GM23338 (cell line): ENCODE data around the gene XYLT1. TPM values are rescaled to one million over a fixed set of nuclear protein-coding genes. Genes with fewer than 3 reads are reported as not detected.

Experiments used
- CREB1 ChIP-seq: fragments of 250-450 bp; sonication (Bioruptor Pico); IDR thresholded peaks from 2 replicates; pipeline ENCODE4 v1.5.0; 2020; ENCODE audit warnings: low read depth, mild to moderate bottlenecking, moderate library complexity
- CTCF ChIP-seq, 2 experiments: fragments of 200-600 bp in 1 of 2; sonication (generic) in 1 of 2; conservative IDR thresholded peaks; 2 replicates each; pipeline versions ENCODE4 v1.5.1 to v1.6.1; 2016 to 2017; ENCODE audit warnings: antibody characterized with exemption in 2 of 2, low read depth in 2 of 2, mild to moderate bottlenecking in 2 of 2, moderate library complexity in 1 of 2
- EZH2phosphoT487 ChIP-seq: fragments of 200-600 bp; sonication (generic); IDR thresholded peaks from one replicate; pipeline ENCODE4 v1.8.1; 2018; ENCODE audit warnings: antibody characterized with exemption; ENCODE audit not compliant: unreplicated experiment
- JUNB ChIP-seq: IDR thresholded peaks from one replicate; pipeline ENCODE4 v1.6.1; 2016; ENCODE audit warnings: antibody characterized with exemption; ENCODE audit not compliant: unreplicated experiment
- POLR2AphosphoS5 ChIP-seq: IDR thresholded peaks from 2 replicates; pipeline ENCODE4 v1.6.1; 2016; ENCODE audit warnings: antibody characterized with exemption, low read depth
- STAT1 ChIP-seq: IDR thresholded peaks from one replicate; pipeline ENCODE4 v1.6.1; 2016; ENCODE audit warnings: antibody characterized with exemption; ENCODE audit not compliant: unreplicated experiment
- ZNF114 ChIP-seq: fragments of 250-450 bp; sonication (Bioruptor Pico); IDR thresholded peaks from 2 replicates; pipeline ENCODE4 v1.5.0; 2020; ENCODE audit warnings: mild to moderate bottlenecking, moderate library complexity
- ZNF331 ChIP-seq: fragments of 250-450 bp; sonication (Bioruptor Pico); IDR thresholded peaks from 2 replicates; pipeline ENCODE4 v1.5.0; 2020; ENCODE audit warnings: low read depth, mild to moderate bottlenecking, moderate library complexity
- polyA plus RNA-seq: library from polyadenylated mRNA; unstranded; fragments of >200 nt; fragmentation: Nextera tagmentation; extraction: Ambion mirVana; gene quantifications from 2 replicates; pipeline ENCODE4 v1.2.1, GENCODE V29; 2016
- total RNA-seq: library from RNA; depleted of rRNA; stranded (reverse); fragments of >200 nt; shearing (Covaris generic); gene quantifications from 2 replicates; pipeline ENCODE4 v1.2.3, GENCODE V29; 2014
- TF ChIP-seq, protein P1 (sequence below): fragments of 250-450 bp; sonication (Bioruptor Pico); IDR thresholded peaks from 2 replicates; pipeline ENCODE4 v1.5.0; 2020; ENCODE audit warnings: mild to moderate bottlenecking, moderate library complexity
- TF ChIP-seq, protein P2 (sequence below): IDR thresholded peaks from 2 replicates; pipeline ENCODE4 v1.6.1; 2016; ENCODE audit warnings: antibody characterized with exemption

XYLT1 gene
- total and polyA plus RNA-seq, 2 experiments from 2014 or later, result 3.5 to 24.7 TPM

- TF ChIP-seq, protein P1, sequence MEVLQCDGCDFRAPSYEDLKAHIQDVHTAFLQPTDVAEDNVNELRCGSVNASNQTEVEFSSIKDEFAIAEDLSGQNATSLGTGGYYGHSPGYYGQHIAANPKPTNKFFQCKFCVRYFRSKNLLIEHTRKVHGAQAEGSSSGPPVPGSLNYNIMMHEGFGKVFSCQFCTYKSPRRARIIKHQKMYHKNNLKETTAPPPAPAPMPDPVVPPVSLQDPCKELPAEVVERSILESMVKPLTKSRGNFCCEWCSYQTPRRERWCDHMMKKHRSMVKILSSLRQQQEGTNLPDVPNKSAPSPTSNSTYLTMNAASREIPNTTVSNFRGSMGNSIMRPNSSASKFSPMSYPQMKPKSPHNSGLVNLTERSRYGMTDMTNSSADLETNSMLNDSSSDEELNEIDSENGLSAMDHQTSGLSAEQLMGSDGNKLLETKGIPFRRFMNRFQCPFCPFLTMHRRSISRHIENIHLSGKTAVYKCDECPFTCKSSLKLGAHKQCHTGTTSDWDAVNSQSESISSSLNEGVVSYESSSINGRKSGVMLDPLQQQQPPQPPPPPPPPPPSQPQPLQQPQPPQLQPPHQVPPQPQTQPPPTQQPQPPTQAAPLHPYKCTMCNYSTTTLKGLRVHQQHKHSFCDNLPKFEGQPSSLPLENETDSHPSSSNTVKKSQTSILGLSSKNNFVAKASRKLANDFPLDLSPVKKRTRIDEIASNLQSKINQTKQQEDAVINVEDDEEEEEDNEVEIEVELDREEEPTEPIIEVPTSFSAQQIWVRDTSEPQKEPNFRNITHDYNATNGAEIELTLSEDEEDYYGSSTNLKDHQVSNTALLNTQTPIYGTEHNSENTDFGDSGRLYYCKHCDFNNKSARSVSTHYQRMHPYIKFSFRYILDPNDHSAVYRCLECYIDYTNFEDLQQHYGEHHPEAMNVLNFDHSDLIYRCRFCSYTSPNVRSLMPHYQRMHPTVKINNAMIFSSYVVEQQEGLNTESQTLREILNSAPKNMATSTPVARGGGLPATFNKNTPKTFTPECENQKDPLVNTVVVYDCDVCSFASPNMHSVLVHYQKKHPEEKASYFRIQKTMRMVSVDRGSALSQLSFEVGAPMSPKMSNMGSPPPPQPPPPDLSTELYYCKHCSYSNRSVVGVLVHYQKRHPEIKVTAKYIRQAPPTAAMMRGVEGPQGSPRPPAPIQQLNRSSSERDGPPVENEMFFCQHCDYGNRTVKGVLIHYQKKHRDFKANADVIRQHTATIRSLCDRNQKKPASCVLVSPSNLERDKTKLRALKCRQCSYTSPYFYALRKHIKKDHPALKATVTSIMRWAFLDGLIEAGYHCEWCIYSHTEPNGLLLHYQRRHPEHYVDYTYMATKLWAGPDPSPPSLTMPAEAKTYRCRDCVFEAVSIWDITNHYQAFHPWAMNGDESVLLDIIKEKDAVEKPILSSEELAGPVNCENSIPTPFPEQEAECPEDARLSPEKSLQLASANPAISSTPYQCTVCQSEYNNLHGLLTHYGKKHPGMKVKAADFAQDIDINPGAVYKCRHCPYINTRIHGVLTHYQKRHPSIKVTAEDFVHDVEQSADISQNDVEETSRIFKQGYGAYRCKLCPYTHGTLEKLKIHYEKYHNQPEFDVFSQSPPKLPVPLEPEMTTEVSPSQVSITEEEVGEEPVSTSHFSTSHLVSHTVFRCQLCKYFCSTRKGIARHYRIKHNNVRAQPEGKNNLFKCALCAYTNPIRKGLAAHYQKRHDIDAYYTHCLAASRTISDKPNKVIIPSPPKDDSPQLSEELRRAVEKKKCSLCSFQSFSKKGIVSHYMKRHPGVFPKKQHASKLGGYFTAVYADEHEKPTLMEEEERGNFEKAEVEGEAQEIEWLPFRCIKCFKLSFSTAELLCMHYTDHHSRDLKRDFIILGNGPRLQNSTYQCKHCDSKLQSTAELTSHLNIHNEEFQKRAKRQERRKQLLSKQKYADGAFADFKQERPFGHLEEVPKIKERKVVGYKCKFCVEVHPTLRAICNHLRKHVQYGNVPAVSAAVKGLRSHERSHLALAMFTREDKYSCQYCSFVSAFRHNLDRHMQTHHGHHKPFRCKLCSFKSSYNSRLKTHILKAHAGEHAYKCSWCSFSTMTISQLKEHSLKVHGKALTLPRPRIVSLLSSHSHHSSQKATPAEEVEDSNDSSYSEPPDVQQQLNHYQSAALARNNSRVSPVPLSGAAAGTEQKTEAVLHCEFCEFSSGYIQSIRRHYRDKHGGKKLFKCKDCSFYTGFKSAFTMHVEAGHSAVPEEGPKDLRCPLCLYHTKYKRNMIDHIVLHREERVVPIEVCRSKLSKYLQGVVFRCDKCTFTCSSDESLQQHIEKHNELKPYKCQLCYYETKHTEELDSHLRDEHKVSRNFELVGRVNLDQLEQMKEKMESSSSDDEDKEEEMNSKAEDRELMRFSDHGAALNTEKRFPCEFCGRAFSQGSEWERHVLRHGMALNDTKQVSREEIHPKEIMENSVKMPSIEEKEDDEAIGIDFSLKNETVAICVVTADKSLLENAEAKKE (CRISPR knock-in tag), result no peak
- TF ChIP-seq STAT1, result no peak
- TF ChIP-seq CTCF (conservative IDR thresholded peaks at IDR 0.05; ENCODE audit: low read depth in 2 of 2), result no peak
- TF ChIP-seq ZNF114 (CRISPR knock-in tag), result no peak
- no peak for TF ChIP-seq EZH2phosphoT487
- no peak for TF ChIP-seq POLR2AphosphoS5
- no peak for TF ChIP-seq JUNB
- no peak for TF ChIP-seq ZNF331 (CRISPR knock-in tag)
- TF ChIP-seq CREB1 (CRISPR knock-in tag), result no peak
- TF ChIP-seq, protein P2, sequence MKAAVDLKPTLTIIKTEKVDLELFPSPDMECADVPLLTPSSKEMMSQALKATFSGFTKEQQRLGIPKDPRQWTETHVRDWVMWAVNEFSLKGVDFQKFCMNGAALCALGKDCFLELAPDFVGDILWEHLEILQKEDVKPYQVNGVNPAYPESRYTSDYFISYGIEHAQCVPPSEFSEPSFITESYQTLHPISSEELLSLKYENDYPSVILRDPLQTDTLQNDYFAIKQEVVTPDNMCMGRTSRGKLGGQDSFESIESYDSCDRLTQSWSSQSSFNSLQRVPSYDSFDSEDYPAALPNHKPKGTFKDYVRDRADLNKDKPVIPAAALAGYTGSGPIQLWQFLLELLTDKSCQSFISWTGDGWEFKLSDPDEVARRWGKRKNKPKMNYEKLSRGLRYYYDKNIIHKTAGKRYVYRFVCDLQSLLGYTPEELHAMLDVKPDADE, result no peak
Observed at GRCh38 chr16:17358355-17358754, 112.4 kb downstream of the XYLT1 start (continued).
